Stimulated activated CD8-positive, alpha-beta memory T cell treated with anti-CD3 and anti-CD28 coated beads, Interleukin-15, amount 100 ng/mL, for 4 hours (primary cell): Measurements from ENCODE around the gene RIPOR2.
A peak's percentile ranks its signal among the peaks of the same experiment; 100 is the strongest.
"Not testable (repeated sequence)": the region's sequence is repeated elsewhere in the genome, so short reads cannot be mapped to it uniquely, and the experiment has no call there.

ENCODE experiments used
- DNase-seq, 2 donors: peaks; one replicate each; pipeline ENCODE4 v3.0.0-alpha.2; 2020; ENCODE audit warnings: low read depth in 2 of 2

Gene RIPOR2

GRCh38 chr6:24802271-24803059 is 133.3 kb downstream of the RIPOR2 start:
- DNase-seq: no peak

GRCh38 chr6:24799541-24799915 is 136.2 kb downstream of the RIPOR2 start:
- DNase-seq: no peak

GRCh38 chr6:24798740-24799540 is 136.8 kb downstream of the RIPOR2 start, which contains the start of gene ARMH2:
Gene ARMH2 (minus strand): TSS chr6:24798917. CDS start chr6:24798857, 60 bp downstream.
- no peak for DNase-seq

- no peak for DNase-seq
These were observed 138.1 kb downstream of the RIPOR2 start for GRCh38 chr6:24797596-24798216.

GRCh38 chr6:24796616-24797290 is 139.0 kb downstream of the RIPOR2 start:
- DNase-seq: no peak

- DNase-seq: no peak
These were observed 140.7 kb downstream of the RIPOR2 start for GRCh38 chr6:24795106-24795505.

GRCh38 chr6:24788031-24788665 is 147.6 kb downstream of the RIPOR2 start:
- DNase-seq: no peak

GRCh38 chr6:24780206-24780605 is 155.6 kb downstream of the RIPOR2 start:
- no peak for DNase-seq

GRCh38 chr6:24779416-24780016 is 156.2 kb downstream of the RIPOR2 start:
- DNase-seq: no peak

GRCh38 chr6:24778878-24779277 is 156.9 kb downstream of the RIPOR2 start:
- DNase-seq: no peak

- DNase-seq: no peak
These were observed 157.6 kb downstream of the RIPOR2 start for GRCh38 chr6:24778121-24778520.

- DNase-seq: no peak
These were observed 158.5 kb downstream of the RIPOR2 start for GRCh38 chr6:24777227-24777626.

- DNase-seq: no peak
These were observed 160.2 kb downstream of the RIPOR2 start for GRCh38 chr6:24775520-24776058.

- DNase-seq: peak; percentile 92 to 95
These were observed 160.9 kb downstream of the RIPOR2 start, which contains the start of gene GMNN for GRCh38 chr6:24774696-24775519. Gene GMNN (plus strand): TSS chr6:24774937. CDS start chr6:24777247, 2,310 bp downstream.

- no peak for DNase-seq
These were observed 167.4 kb downstream of the RIPOR2 start for GRCh38 chr6:24768361-24768760.

- no peak for DNase-seq
These were observed 168.9 kb downstream of the RIPOR2 start for GRCh38 chr6:24766680-24767462.

GRCh38 chr6:24765968-24766367 is 169.8 kb downstream of the RIPOR2 start:
- not testable (repeated sequence) for DNase-seq
